ENCODE measurements around the gene C7.

DNA sequence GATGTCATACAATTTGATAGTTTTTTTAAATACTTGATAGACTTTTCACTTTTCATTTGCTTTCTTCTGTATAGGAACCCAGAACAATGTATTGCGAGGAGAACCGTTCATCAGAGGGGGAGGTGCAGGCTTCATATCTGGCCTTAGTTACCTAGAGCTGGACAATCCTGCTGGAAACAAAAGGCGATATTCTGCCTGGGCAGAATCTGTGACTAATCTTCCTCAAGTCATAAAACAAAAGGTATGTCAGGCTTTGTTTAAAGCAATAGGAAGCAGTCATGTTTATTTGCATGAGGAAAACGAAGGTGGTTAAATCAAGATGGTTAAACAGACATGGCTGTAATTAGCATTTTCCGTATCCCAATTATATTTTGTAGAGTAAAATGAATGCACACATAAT is 46.0 kb downstream of the C7 start:
- TF ChIP-seq, protein P1, sequence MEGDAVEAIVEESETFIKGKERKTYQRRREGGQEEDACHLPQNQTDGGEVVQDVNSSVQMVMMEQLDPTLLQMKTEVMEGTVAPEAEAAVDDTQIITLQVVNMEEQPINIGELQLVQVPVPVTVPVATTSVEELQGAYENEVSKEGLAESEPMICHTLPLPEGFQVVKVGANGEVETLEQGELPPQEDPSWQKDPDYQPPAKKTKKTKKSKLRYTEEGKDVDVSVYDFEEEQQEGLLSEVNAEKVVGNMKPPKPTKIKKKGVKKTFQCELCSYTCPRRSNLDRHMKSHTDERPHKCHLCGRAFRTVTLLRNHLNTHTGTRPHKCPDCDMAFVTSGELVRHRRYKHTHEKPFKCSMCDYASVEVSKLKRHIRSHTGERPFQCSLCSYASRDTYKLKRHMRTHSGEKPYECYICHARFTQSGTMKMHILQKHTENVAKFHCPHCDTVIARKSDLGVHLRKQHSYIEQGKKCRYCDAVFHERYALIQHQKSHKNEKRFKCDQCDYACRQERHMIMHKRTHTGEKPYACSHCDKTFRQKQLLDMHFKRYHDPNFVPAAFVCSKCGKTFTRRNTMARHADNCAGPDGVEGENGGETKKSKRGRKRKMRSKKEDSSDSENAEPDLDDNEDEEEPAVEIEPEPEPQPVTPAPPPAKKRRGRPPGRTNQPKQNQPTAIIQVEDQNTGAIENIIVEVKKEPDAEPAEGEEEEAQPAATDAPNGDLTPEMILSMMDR (IDR thresholded peaks at IDR 0.05), result no peak
- TF ChIP-seq POLR2A (IDR thresholded peaks at IDR 0.05), result no peak

All from tibial nerve (tissue), 3 donors.